GM10248 (cell line): Measurements from ENCODE around the gene GABBR2.

Source experiments
- CTCF ChIA-PET: fragments of 300-600 bp; sonication (Branson Sonifier 250); formaldehyde crosslinking; extraction: SDS; loops from one replicate; lab custom pipeline; 2021; ENCODE audit warnings: antibody characterized with exemption; lab: Yijun Ruan, JAX
- POLR2A ChIA-PET: fragments of 350-650 bp; sonication (Branson Sonifier 250); formaldehyde crosslinking; extraction: SDS; loops from one replicate; lab custom pipeline; 2020; ENCODE audit warnings: antibody characterized with exemption; lab: Yijun Ruan, JAX
- DNase-seq: peaks from one replicate; pipeline ENCODE4 v3.0.0; 2012; ENCODE audit errors: extremely low spot score
- CTCF ChIP-seq: IDR thresholded peaks from 2 replicates; pipeline ENCODE4 v1.5.1; 2012; ENCODE audit warnings: mild to moderate bottlenecking, low read depth; ENCODE audit errors: extremely low read depth, missing control alignments, control extremely low read depth

GABBR2 gene

GRCh38 chr9:98479967-98480847, 228.5 kb downstream of the GABBR2 start:
- POLR2A ChIA-PET: no interaction called here

GRCh38 chr9:98479449-98479848, 229.3 kb downstream of the GABBR2 start:
- ChIA-PET POLR2A (interaction anchor here (0.6 kb wide), 1 partner anchor 890 kb away, joined by 11 read pairs; no protein-coding TSS in a partner anchor), CTCF (no interaction called here)
- no peak for TF ChIP-seq CTCF
- DNase-seq: no peak

More at GRCh38 chr9:98479967-98480847, 228.5 kb downstream of the GABBR2 start:
- DNase-seq: no peak
- CTCF ChIA-PET: interaction anchor here (0.7 kb wide), 1 partner anchor 96 kb away, joined by 3 read pairs; no protein-coding TSS in a partner anchor
- no peak for TF ChIP-seq CTCF

GRCh38 chr9:98477884-98478283, 230.9 kb downstream of the GABBR2 start:
- ChIA-PET POLR2A (no interaction called here), CTCF (interaction anchor here (1.4 kb wide), 1 partner anchor 15 kb away, joined by 3 read pairs; no protein-coding TSS in a partner anchor)
- TF ChIP-seq CTCF: no peak
- no peak for DNase-seq

- ChIA-PET CTCF (no interaction called here), POLR2A (no interaction called here)
- DNase-seq: no peak
- no peak for TF ChIP-seq CTCF
Observed at GRCh38 chr9:98472216-98472615, 236.5 kb downstream of the GABBR2 start.

DNA sequence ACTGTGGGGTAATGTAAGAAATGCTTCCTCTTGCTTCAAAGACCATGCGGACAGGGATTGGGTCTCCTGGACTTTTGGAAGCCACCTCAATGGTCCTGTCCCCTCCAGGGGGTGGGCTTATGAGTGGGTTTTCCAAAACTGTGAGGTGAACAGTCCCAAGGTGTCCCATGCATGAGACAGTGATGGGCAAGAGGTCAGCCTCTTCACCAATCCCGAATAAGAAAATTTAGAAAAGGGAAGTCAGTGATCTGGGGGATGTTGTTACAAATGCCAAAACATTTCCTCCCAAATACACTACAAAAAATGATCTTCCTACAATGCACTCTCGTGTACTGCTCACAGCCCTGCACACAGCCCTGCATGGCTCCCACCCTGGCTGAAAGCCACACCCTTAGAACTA, 237.6 kb downstream of the GABBR2 start:
- POLR2A ChIA-PET: no interaction called here
- CTCF ChIA-PET: no interaction called here
- no peak for TF ChIP-seq CTCF

GRCh38 chr9:98468567-98469239, 240.0 kb downstream of the GABBR2 start:
- TF ChIP-seq CTCF: no peak
- DNase-seq: no peak
- CTCF ChIA-PET: interaction anchor here (0.7 kb wide), 1 partner anchor 307 kb away, joined by 3 read pairs; no protein-coding TSS in a partner anchor
- POLR2A ChIA-PET: no interaction called here

More for the DNA sequence above, 237.6 kb downstream of the GABBR2 start:
- no peak for DNase-seq
